Ectodermal cell (in vitro differentiated cells): ENCODE data around the gene PCOLCE2.

Source experiments
- H3K27ac ChIP-seq: 2 replicates; pipeline ENCODE4 v1.7.0; 2013; ENCODE audit warnings: mild to moderate bottlenecking, low read depth, low read length; ENCODE audit not compliant: insufficient read depth, poor library complexity, severe bottlenecking
- H3K27me3 ChIP-seq: 2 replicates; pipeline ENCODE4 v1.7.0; 2013; ENCODE audit warnings: mild to moderate bottlenecking, low read length; ENCODE audit not compliant: insufficient read depth, control insufficient read depth, poor library complexity, severe bottlenecking
- H3K36me3 ChIP-seq: one replicate; pipeline ENCODE4 v1.7.0; 2013; ENCODE audit warnings: low read length; ENCODE audit not compliant: control insufficient read depth, insufficient read depth
- H3K4me1 ChIP-seq: one replicate; pipeline ENCODE4 v1.7.0; 2013; ENCODE audit warnings: low read length; ENCODE audit not compliant: control insufficient read depth, insufficient read depth
- H3K4me3 ChIP-seq: 2 replicates; pipeline ENCODE4 v1.7.0; 2013; ENCODE audit warnings: low read depth, low read length, control low read depth; ENCODE audit not compliant: insufficient read depth
- H3K9me3 ChIP-seq: 2 replicates; pipeline ENCODE4 v1.7.0; 2013; ENCODE audit warnings: mild to moderate bottlenecking, low read length, moderate library complexity; ENCODE audit not compliant: control insufficient read depth
- WGBS, 2 experiments: methylation state at CpG; one replicate each; pipeline ENCODE4 v1.1.7; 2013; ENCODE audit warnings: missing lambda C conversion rate in 2 of 2; 5-methylcytosine and 5-hydroxymethylcytosine counted together

The PCOLCE2 gene

GRCh38 chr3:142866841-142867631 lies 21.8 kb downstream of the PCOLCE2 start:
- Histone ChIP-seq H3K36me3 (no peaks in the 10 kb centered on the region), H3K27ac (no peak overlapping the region), H3K9me3 (no peaks in the 10 kb centered on the region), H3K4me3 (no peak overlapping the region), H3K27me3 (no peaks in the 10 kb centered on the region), H3K4me1 (peaks cover 4% of the 10 kb centered on the region)
- 54 to 59% methylated on average over 9 of the region's 9 CpGs for WGBS, 2 experiments

- WGBS, 2 experiments, result 86 to 90% methylated on average over 7 to 8 of the region's 8 CpGs
- H3K27ac ChIP-seq, result no peak overlapping the region
- H3K36me3 ChIP-seq, result no peaks in the 10 kb centered on the region
Measured at GRCh38 chr3:142863930-142864920, 24.7 kb downstream of the PCOLCE2 start.

GRCh38 chr3:142863010-142863817 lies 25.7 kb downstream of the PCOLCE2 start:
- 21 to 34% methylated on average over 7 of the region's 7 CpGs for WGBS, 2 experiments

More at GRCh38 chr3:142863930-142864920, 24.7 kb downstream of the PCOLCE2 start:
- Histone ChIP-seq H3K4me1 (peaks cover 4% of the 10 kb centered on the region), H3K27me3 (no peaks in the 10 kb centered on the region), H3K4me3 (no peak overlapping the region), H3K9me3 (no peaks in the 10 kb centered on the region)

GRCh38 chr3:142861926-142862325 lies 27.0 kb downstream of the PCOLCE2 start:
- Histone ChIP-seq H3K9me3 (no peaks in the 10 kb centered on the region), H3K27ac (no peak overlapping the region), H3K4me1 (peaks cover 4% of the 10 kb centered on the region), H3K4me3 (no peak overlapping the region), H3K27me3 (no peaks in the 10 kb centered on the region), H3K36me3 (no peaks in the 10 kb centered on the region)
- 68 to 69% methylated on average over 4 of the region's 4 CpGs for WGBS, 2 experiments

More at GRCh38 chr3:142863010-142863817, 25.7 kb downstream of the PCOLCE2 start:
- no peaks in the 10 kb centered on the region for H3K9me3 ChIP-seq
- no peak overlapping the region for H3K4me3 ChIP-seq
- peaks cover 4% of the 10 kb centered on the region for H3K4me1 ChIP-seq
- H3K27ac ChIP-seq, result no peak overlapping the region
- no peaks in the 10 kb centered on the region for H3K36me3 ChIP-seq
- no peaks in the 10 kb centered on the region for H3K27me3 ChIP-seq

GRCh38 chr3:142858043-142858442 lies 30.8 kb downstream of the PCOLCE2 start:
- Histone ChIP-seq H3K9me3 (no peaks in the 10 kb centered on the region), H3K27me3 (no peaks in the 10 kb centered on the region), H3K4me1 (peaks cover under 1% of the 10 kb centered on the region), H3K4me3 (no peak overlapping the region), H3K36me3 (no peaks in the 10 kb centered on the region), H3K27ac (no peak overlapping the region)
- 89 to 96% methylated on average over 2 to 3 of the region's 3 CpGs for WGBS, 2 experiments

GRCh38 chr3:142857056-142857455 lies 31.8 kb downstream of the PCOLCE2 start:
- no peaks in the 10 kb centered on the region for H3K9me3 ChIP-seq
- H3K27me3 ChIP-seq, result no peaks in the 10 kb centered on the region
- H3K36me3 ChIP-seq, result no peaks in the 10 kb centered on the region
- no peaks in the 10 kb centered on the region for H3K4me1 ChIP-seq
- 67% methylated on average over 6 of the region's 6 CpGs for WGBS, 2 experiments
- no peak overlapping the region for H3K4me3 ChIP-seq
- no peak overlapping the region for H3K27ac ChIP-seq

GRCh38 chr3:142853270-142854168 lies 35.4 kb downstream of the PCOLCE2 start:
- H3K36me3 ChIP-seq, result no peaks in the 10 kb centered on the region
- no peaks in the 10 kb centered on the region for H3K27me3 ChIP-seq
- no peaks in the 10 kb centered on the region for H3K9me3 ChIP-seq
- H3K4me3 ChIP-seq, result no peak overlapping the region
- 74 to 75% methylated on average over 10 of the region's 10 CpGs for WGBS, 2 experiments
- H3K27ac ChIP-seq, result no peak overlapping the region
- no peaks in the 10 kb centered on the region for H3K4me1 ChIP-seq

- 89 to 97% methylated on average over 4 of the region's 4 CpGs for WGBS, 2 experiments
- H3K36me3 ChIP-seq, result no peaks in the 10 kb centered on the region
- no peaks in the 10 kb centered on the region for H3K9me3 ChIP-seq
- no peaks in the 10 kb centered on the region for H3K27me3 ChIP-seq
- no peaks in the 10 kb centered on the region for H3K4me1 ChIP-seq
- no peak overlapping the region for H3K4me3 ChIP-seq
- H3K27ac ChIP-seq, result no peak overlapping the region
Measured at GRCh38 chr3:142852009-142852408, 36.9 kb downstream of the PCOLCE2 start.

- no peak overlapping the region for H3K4me3 ChIP-seq
- no peaks in the 10 kb centered on the region for H3K9me3 ChIP-seq
- no peaks in the 10 kb centered on the region for H3K36me3 ChIP-seq
- no peak overlapping the region for H3K27ac ChIP-seq
- WGBS, 2 experiments, result 86 to 88% methylated on average over 2 of the region's 2 CpGs
- H3K4me1 ChIP-seq, result no peaks in the 10 kb centered on the region
- no peaks in the 10 kb centered on the region for H3K27me3 ChIP-seq
Measured at GRCh38 chr3:142850395-142851023, 38.4 kb downstream of the PCOLCE2 start.
